GM18526 (cell line): Measurements from ENCODE around the gene WHRN.

Experiments
- POLR2A ChIP-seq: IDR thresholded peaks from 3 replicates; pipeline ENCODE4 v1.6.1; 2011; ENCODE audit not compliant: insufficient read length; ENCODE audit errors: extremely low read depth

The WHRN gene

DNA sequence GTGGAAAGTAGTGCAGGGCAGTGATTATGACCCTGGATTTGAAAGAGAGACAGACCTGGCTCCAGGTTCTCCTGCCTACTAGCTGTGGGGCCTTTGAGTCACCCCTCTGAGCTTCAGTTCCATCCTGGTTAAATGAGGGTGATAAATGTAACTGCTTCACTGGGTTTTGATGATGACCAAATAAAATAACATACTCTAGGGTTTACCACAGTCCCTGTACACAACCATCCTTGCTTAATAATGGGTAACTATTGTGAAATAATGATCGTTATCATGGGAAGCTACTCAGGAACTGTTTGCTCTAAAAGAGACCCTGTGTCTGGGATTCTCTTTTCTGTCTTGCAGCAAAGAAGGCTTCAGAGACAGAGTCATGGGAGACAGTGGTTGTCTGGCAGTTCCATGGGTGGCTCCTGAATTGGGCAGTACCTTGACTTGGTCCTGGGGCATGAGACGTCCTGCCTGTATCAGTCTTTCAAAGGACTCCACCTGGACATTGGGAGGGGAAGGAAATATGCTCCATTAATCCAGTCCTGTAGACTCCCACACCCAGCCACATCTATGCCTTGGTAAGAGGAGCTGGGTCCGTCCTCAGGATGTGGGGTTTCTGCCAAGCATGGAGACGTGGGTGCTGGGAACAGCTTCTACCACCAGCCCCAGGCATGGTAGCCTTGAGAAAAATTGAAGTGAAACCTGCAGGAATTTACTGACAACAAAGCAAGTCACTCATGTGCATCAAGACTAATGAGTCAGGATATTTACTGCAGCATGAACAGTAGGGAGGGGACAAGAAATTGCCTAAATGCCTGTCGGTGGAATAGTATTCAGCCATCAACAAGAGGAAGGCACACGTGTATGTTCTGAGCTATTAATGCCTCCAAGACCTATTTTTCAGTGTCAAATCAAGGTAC, 140.9 kb downstream of the WHRN start:
- TF ChIP-seq POLR2A: no peak

DNA sequence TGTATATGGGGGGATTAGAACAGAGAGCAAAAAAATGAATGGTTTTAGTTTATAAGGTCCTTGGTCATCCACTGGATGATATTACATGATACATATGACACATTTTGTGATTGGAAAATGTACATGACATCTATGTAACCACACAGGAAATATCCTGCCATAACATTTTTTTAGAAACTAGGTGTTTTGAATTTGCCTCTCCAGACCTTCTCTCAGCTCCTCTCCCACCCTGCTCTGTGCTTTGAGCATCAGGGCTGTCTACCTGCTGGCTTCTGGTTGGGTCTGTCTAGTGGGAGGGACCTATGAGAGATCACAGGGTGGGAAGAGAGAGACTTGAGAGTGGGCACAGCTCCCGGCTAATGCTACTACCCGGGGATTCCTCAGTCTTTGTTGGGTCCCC, 141.8 kb downstream of the WHRN start:
- TF ChIP-seq POLR2A: no peak

DNA sequence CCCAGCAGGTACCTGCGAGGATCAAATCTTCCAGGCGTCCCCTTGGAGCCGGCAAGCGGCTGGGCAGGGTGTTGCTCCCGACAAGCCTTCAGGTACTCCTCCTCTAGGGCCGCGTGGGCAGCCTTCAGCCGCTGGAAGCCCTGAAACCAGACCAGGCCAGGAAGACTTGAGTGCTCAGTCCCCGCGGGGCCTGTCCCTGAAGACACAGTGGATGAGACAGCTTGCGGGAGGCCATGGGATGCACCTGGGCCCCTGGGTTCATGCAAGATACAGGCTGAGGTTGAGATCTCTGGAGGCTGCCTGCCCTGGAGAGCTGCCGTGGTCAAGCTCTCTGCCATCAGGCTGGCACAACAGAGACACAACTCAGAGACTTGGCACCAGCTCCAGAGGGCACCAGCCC, 142.9 kb downstream of the WHRN start:
- no peak for TF ChIP-seq POLR2A

DNA sequence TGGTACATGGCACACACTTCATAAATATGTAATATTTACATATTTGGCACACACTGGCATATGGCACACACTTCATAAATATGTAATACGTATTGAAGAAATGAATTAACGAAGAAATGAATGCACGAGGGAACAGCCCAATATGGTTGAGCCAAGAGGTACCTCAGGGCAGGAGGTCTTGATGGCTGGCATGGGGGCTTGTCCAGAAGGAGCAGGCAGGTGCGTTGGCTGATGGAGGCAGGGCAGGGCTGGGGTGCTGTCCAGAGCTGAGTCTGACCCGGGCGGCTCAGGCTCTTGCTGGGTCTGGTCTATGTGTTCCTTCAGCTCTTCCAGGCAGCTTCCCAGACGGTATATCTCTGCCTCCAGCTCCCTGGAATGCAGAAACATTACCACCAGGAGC, 143.7 kb downstream of the WHRN start:
- TF ChIP-seq POLR2A: no peak

DNA sequence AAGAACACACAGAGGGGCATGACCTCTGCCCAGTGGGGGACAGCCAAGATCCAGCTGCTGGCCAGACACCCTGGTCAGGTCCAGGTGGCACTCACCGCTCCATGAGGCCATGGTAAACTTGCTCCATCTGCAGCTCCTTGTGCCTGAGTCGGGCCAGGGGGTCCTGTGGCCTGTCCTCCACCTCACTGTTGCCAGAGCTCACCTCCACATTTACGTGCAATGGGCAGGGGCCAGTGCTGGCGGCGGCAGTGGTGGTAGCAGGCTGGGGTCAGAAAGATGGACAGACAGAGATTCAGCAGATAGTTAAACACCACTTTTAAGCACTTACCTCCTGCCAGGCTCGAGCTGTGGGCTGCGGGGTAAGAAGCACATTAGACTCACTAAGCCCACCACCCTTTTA, 145.5 kb downstream of the WHRN start:
- TF ChIP-seq POLR2A: no peak

DNA sequence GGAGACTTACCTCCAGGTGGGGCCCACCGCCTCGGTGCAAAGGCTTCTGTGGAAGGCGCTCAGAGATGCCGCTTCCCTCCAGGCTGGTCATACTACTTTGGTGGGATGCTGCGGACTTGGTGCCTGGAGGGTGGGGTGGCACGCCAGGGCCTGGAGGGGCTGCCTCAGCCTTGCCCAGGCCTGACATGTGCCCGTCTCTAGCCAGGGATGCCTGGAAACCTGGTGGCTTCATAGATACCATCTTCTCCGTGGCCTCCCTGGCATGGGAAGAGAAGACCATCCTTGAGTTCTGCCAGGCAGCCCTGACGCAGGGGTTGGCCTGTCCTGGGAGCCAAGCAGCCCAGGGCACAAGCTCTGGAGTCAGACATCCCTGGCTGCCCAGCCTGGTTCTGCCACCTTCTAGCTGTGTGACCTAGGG, 147.4 kb downstream of the WHRN start:
- no peak for TF ChIP-seq POLR2A

DNA sequence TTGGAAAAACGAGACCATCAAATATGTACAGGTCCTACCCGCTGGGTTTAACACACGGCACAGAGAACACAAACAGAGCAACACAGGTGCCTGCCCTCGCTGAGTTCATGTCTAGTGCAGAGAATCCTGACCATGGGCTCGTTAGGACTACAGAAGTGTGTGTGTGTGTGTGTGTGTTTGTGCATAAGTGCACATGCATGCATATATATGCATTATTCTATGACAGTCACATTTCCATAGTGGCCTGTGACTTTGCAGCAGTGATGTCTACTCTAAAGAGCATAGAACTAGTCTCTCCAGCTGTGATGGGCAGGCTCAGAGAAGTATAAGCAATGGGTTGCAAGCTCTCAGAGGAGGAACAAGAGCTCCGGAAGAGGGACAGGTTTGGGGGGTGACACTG, 147.9 kb downstream of the WHRN start:
- TF ChIP-seq POLR2A: no peak

DNA sequence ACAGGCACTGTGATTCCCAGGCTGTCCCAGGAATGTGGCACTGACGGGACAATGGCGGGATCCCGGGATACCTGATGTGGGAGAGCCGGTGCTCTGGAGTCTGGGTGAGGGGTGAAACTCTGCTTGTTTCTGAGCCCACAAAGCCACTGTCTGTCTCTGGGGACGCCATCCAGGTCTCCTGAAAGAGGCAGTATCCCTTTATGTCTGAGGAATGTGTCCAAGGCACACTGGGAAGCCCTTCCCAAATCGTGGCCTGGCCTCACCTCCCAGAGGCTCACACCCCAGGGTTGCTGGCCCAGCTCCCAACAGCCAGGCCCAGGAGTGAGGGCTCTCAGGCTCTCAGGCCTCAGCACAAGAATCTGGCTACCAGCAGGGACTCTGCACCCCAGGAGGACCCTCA, 148.5 kb downstream of the WHRN start:
- no peak for TF ChIP-seq POLR2A

DNA sequence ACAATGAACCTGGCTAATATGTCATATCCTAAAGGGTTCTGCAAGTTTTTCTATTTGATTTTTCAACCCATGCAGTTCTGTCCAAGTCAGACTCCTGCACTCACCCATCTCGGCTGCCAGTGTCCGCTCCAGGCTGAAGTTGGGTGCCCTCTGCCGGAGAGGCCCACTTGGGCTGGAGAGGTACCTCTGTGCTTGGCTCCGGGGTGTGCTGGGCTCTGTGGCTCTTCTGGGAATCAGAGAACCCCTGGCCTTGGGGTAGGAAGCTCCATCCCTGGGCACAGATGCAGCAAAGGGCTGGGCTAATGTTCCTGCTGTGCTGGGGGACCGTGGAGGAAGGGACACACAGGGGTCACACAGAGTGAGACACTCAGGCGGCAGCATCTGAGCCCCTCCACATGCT, 149.5 kb downstream of the WHRN start:
- TF ChIP-seq POLR2A: no peak
